Amygdala (tissue), 56 donors: ENCODE data around the gene TOX2.

Source experiments
- DNase-seq, 56 donors: peaks; one replicate each; lab custom pipeline; 2025; lab: John Stamatoyannopoulos, UW

TOX2 gene

DNA sequence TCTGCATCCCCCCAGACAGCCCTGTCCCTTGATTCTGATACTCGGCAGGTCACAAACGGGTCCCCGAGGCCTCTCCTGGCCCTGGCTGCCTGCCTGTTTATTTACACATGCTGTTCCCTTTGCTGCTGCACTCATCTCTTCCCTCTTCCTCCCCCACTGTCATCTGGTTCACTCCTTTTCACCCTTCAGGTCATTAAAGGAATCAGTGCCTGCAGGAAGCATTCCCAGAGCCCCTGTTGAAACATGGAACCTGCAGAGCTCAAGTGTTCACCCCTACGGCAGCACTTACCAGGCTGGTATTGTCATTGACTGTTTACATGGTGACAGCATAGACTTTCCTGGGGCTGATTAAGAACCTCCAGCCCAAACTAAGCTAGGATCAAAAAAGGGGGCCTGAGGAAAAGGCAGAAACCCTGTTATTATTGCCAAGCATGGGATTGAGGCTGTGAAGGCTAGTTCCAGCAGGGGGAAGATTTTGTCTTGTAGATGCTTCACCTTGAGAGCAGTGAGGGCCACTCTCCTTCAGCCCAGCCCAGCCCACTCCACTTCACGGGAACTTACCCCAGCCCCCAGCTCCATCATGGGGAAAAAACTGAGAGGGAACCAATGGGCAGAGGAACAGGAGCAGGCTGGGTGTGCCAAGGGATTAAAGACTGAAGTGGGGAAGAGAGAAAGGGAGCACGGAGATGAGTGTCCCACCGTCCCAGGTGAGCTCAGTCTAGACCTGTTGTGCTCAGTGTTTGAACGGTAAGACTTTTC is 199.1 kb downstream of the TOX2 start:
- DNase-seq = no peak

GRCh38 chr20:44115181-44115580 is 200.5 kb downstream of the TOX2 start:
- no peak for DNase-seq

DNA sequence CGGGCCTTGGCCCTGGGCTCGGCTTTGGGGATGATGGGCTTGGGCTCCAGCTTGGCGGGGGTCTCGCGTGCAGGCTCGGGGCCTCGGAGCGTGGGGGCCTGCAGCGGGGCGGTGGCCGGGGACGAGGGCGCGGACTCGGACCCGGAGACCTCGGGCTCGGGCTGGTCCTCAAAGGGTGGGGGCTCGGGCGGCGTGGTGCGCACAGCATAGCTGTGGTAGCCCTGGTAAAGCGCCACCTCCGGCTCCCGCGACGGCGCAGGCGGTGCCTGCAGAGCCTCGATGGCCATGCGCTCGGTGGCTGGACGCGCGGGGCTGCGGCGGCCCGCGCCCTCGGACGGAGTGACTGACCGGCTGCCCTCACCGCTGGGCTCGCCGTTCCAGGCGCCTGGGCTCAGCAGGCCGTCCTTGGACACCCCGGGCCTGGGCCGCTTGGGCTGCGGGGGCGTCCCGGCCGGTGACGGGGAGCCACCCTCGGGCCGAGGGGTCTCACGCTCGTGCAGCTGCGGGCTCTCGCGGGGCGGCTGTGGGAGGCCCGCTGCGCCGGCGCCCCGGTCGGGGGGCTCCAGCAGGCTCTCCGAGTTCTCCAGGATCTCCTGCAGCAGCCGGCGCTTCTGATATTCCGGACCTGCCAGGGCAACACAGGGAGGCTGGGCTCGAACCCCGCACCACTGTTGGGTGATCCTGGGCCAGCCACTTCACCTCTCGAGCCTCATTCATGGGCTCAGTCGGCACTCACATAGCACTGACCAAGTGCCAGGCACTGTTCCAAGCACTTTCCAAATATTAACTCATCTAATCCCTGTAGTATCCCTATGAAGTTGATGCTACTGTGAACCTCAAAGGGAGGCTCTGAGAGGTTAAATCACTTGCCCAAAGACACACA is 201.4 kb downstream of the TOX2 start:
- DNase-seq = no peak

- no peak for DNase-seq
Measured at GRCh38 chr20:44117296-44118184, 202.9 kb downstream of the TOX2 start.

GRCh38 chr20:44118185-44119033 is 203.8 kb downstream of the TOX2 start:
- no peak for DNase-seq
